GM10847 (cell line): ENCODE data around the gene DSCAML1.

ENCODE experiments used
- POLR2A ChIP-seq: IDR thresholded peaks from 2 replicates; pipeline ENCODE4 v1.6.1; 2011; ENCODE audit not compliant: insufficient read length; ENCODE audit errors: extremely low read depth

The DSCAML1 gene

GRCh38 chr11:117647872-117648271 lies 149.1 kb downstream of the DSCAML1 start:
- no peak for TF ChIP-seq POLR2A

- TF ChIP-seq POLR2A = no peak
Observed at GRCh38 chr11:117647207-117647606, 149.8 kb downstream of the DSCAML1 start.

- no peak for TF ChIP-seq POLR2A
Observed at GRCh38 chr11:117646411-117646810, 150.6 kb downstream of the DSCAML1 start.

- no peak for TF ChIP-seq POLR2A
Observed at GRCh38 chr11:117644403-117645155, 152.4 kb downstream of the DSCAML1 start.

GRCh38 chr11:117643606-117644300 lies 153.3 kb downstream of the DSCAML1 start:
- no peak for TF ChIP-seq POLR2A

- no peak for TF ChIP-seq POLR2A
Observed at GRCh38 chr11:117642835-117643234, 154.2 kb downstream of the DSCAML1 start.

GRCh38 chr11:117642396-117642795 lies 154.6 kb downstream of the DSCAML1 start:
- TF ChIP-seq POLR2A = no peak

- no peak for TF ChIP-seq POLR2A
Observed at GRCh38 chr11:117641008-117641915, 155.8 kb downstream of the DSCAML1 start.

GRCh38 chr11:117640041-117640440 lies 157.0 kb downstream of the DSCAML1 start:
- no peak for TF ChIP-seq POLR2A

- no peak for TF ChIP-seq POLR2A
Observed at GRCh38 chr11:117639601-117640000, 157.4 kb downstream of the DSCAML1 start.

GRCh38 chr11:117638911-117639543 lies 158.0 kb downstream of the DSCAML1 start:
- no peak for TF ChIP-seq POLR2A

GRCh38 chr11:117634756-117635603 lies 162.0 kb downstream of the DSCAML1 start:
- TF ChIP-seq POLR2A = no peak

GRCh38 chr11:117633976-117634755 lies 162.8 kb downstream of the DSCAML1 start:
- no peak for TF ChIP-seq POLR2A
